Embryonic facial prominence (tissue), 1 donor: ENCODE data around the gene SCAF11.

Source experiments
- DNase-seq: peaks from one replicate; pipeline ENCODE4 v3.0.0-alpha.2; 2016; ENCODE audit errors: extremely low spot score

Gene SCAF11

DNA sequence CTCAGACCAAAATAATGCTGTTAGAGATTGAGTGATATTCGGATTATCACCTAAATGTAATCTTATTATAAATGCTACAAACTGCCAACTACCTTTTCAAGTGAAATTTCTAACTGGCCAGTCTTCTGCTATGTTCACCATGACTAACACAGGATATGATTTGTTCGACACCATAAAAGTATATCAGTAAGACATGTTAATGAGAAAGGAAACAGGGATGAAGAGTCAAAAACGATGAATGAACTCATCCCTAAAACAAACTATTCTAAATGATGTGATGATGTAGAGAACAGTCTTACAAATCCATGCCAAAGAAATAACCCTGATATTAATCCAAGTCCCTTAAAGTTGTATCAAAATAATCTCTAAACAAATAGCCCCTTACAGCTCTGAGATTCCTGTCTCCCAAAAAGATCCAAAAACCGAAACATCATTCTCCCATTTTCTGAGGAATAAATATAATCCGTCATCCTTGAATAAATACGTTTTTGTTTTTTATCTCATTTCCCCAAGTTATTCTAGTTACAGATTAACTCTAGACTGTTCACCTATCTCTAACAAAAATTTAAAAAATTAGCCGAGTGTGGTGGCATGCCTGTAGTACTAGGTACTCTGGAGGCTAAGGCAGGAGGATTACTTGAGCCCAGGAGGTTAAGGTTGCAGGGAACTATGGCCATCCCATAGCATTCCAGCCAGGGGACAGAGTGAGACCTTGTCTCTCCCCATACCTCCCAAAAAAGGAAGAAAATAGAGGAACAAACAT lies 9.1 kb downstream of the SCAF11 start:
- DNase-seq = no peak

GRCh38 chr12:45980540-45980939 lies 9.8 kb downstream of the SCAF11 start:
- DNase-seq = no peak

- no peak for DNase-seq
Observed at GRCh38 chr12:45978108-45978507, 12.3 kb downstream of the SCAF11 start.

- no peak for DNase-seq
Observed at GRCh38 chr12:45977620-45978019, 12.8 kb downstream of the SCAF11 start.

DNA sequence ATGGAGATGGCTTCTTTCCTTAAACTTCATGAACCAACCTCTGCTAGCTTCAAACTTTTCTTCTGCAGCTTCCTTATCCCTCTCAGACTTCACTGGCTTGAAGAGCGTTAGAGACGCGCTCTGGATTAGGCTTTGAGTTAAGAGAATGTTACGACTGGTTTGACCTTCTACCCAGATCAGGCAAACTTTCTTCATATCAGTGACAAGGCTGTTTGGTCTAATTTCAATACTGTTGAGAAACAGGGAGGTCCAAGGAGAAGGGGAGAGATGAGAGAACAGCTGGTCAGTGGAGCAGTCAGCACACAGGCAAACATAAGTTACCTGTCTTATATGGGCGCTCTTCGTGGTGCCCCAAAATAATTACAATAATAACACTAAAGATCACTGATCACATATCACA lies 14.9 kb downstream of the SCAF11 start:
- DNase-seq = no peak

- DNase-seq = no peak
Observed at GRCh38 chr12:45974883-45975282, 15.5 kb downstream of the SCAF11 start.

DNA sequence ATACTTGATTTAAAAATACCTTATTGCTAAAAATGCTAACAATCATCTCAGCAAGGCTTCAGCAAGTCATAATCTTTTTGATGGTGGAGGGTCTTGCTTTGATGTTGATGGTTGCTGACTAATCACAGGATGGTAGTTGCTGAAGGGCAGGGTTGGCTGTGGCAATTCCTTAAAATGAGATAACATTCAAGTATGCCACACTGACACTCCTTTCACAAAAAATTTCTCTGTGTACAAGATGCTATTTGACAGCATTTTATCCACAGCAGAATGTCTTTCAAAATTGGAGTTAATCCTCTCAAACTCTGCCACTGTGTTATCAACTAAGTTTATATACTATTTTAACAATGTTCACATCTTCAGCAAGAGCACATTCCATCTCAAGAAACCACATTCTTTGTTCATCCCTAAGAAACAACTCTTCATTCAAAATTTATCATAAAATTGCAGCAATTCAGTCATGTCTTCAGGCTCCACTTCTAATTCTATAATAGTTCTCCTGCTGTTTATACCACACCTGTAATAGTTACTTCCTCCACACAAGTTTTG lies 16.1 kb downstream of the SCAF11 start:
- DNase-seq = no peak

- no peak for DNase-seq
Observed at GRCh38 chr12:45973526-45973925, 16.8 kb downstream of the SCAF11 start.

DNA sequence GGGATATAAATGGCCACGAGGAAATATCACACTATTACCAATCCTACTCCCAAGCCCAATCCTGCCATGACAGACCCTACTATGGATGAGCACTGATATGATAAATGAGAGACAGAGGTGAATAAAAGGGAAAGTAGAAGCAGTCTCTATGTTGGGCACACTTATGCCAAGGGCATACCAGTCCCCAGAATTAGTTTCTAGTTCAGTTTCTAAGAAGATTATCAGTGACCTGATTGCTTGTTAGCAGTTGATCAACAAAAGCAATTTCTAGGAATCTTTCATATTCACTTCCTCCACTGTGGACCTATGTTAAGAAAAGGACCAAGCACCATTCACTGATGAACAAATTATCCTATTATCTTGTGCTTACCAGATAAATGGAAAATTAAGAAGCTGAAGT lies 20.0 kb downstream of the SCAF11 start:
- no peak for DNase-seq

DNA sequence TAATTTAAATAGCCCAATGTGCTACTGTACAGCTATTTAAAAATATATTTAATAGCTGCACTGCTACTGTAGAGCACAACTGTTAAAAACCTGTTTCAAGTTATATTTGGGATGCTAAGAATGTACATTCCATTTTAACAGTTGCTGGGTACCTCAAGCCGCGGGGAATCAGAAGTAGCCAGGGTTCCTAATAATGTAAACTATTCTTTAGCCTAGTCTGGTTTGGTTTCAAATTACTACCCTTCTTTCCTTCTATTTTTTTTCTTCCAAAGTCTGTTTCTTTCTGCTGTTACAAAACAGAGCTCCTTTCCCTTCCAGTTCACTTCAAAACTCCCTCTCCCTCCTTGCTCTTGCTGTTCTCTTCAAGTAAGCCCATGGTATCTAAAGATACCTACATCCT lies 21.3 kb downstream of the SCAF11 start:
- peak; percentile 10 for DNase-seq

DNA sequence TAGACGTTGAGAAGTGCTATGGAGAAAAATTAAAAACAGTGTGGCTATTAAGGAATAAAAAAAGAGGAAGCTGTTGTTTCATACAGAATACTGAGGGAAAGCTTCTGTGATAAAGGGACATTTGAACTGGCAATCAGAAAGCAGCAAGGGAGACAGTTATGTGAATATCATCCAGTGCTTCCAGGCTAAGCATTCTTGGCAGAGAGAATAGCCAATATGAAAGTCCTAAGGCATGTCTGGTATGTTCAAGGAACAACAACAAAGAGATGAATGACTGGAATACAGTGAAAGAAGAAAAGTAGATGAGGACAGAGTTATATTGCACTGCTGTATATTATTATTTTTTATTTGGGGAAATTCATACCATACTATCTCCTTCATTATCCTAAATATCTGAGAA lies 23.9 kb downstream of the SCAF11 start:
- no peak for DNase-seq

- DNase-seq = no peak
Observed at GRCh38 chr12:45962553-45963325, 27.6 kb downstream of the SCAF11 start.

DNA sequence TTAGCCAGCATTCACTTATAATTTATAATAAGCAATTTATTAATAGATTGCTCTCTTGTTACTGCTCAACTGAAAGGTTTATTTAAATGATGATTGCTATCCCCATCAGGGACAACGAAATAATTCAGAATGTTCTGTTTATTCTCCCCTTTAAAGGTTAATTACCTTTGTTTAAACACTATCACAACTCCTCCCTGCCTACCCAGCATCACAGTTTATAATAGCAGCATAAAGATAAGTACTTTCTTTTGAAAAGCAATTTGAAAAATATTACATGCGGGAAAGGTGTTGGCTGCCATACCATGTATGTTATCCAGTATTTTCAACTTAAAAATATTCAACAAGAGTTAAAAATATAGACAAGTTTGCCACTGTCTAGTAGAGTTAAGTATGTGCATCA lies 30.6 kb downstream of the SCAF11 start:
- no peak for DNase-seq

- DNase-seq = no peak
Observed at GRCh38 chr12:45959025-45959424, 31.3 kb downstream of the SCAF11 start.

- no peak for DNase-seq
Observed at GRCh38 chr12:45948546-45948945, 41.8 kb downstream of the SCAF11 start.

GRCh38 chr12:45946435-45946834 lies 43.9 kb downstream of the SCAF11 start:
- DNase-seq = no peak

GRCh38 chr12:45944771-45945170 lies 45.6 kb downstream of the SCAF11 start:
- no peak for DNase-seq

- DNase-seq = no peak
Observed at GRCh38 chr12:45939759-45940158, 50.6 kb downstream of the SCAF11 start.

DNA sequence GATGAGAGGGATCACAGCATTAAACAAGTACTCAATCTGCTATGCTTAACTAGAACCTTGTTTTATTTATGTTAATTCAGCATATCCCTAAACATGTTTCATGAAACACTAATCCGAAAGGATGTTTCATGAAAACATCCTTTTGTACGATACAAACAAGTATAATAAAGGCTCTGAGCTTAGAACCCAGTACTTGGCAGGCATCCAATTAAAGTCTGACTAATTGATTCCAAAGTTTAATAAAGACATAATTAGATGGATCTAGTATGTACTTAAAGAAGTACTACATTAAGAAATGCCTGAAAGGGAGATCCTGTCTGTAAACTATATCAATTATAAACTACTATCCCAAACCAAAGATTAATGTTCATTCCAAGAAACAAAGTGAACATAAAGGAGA lies 51.8 kb downstream of the SCAF11 start:
- DNase-seq = no peak

GRCh38 chr12:45934956-45935355 lies 55.4 kb downstream of the SCAF11 start:
- DNase-seq = no peak

- DNase-seq = no peak
Observed at GRCh38 chr12:45933504-45933903, 56.9 kb downstream of the SCAF11 start.

GRCh38 chr12:45930369-45930768 lies 60.0 kb downstream of the SCAF11 start:
- DNase-seq = no peak

GRCh38 chr12:45928309-45928708 lies 62.1 kb downstream of the SCAF11 start:
- no peak for DNase-seq
